ENCODE results near the gene ADAMTS12.

ADAMTS12 gene

GRCh38 chr5:33753704-33754103 is 138.1 kb downstream of the ADAMTS12 start:
- no peak for DNase-seq

GRCh38 chr5:33748754-33749153 is 143.0 kb downstream of the ADAMTS12 start:
- DNase-seq = no peak

GRCh38 chr5:33745101-33745770 is 146.6 kb downstream of the ADAMTS12 start:
- DNase-seq = no peak

- DNase-seq = no peak
Measured at GRCh38 chr5:33743099-33743498, 148.7 kb downstream of the ADAMTS12 start.

- no peak for DNase-seq
Measured at GRCh38 chr5:33742181-33742580, 149.6 kb downstream of the ADAMTS12 start.

- DNase-seq = no peak
Measured at GRCh38 chr5:33738967-33739366, 152.8 kb downstream of the ADAMTS12 start.

- DNase-seq = no peak
Measured at GRCh38 chr5:33738097-33738496, 153.7 kb downstream of the ADAMTS12 start.

- no peak for DNase-seq
Measured at GRCh38 chr5:33737697-33738096, 154.1 kb downstream of the ADAMTS12 start.

GRCh38 chr5:33737284-33737683 is 154.5 kb downstream of the ADAMTS12 start:
- DNase-seq = no peak

- DNase-seq = no peak
Measured at GRCh38 chr5:33736510-33736909, 155.3 kb downstream of the ADAMTS12 start.

- no peak for DNase-seq
Measured at GRCh38 chr5:33735072-33735471, 156.7 kb downstream of the ADAMTS12 start.

- DNase-seq = no peak
Measured at GRCh38 chr5:33734537-33734936, 157.3 kb downstream of the ADAMTS12 start.

GRCh38 chr5:33733225-33733624 is 158.6 kb downstream of the ADAMTS12 start:
- DNase-seq = no peak

GRCh38 chr5:33726422-33727165 is 165.2 kb downstream of the ADAMTS12 start:
- DNase-seq = no peak

GRCh38 chr5:33725806-33726205 is 166.0 kb downstream of the ADAMTS12 start:
- DNase-seq = no peak

- no peak for DNase-seq
Measured at GRCh38 chr5:33721491-33722200, 170.1 kb downstream of the ADAMTS12 start.

GRCh38 chr5:33720176-33720575 is 171.6 kb downstream of the ADAMTS12 start:
- no peak for DNase-seq

GRCh38 chr5:33719769-33720168 is 172.0 kb downstream of the ADAMTS12 start:
- DNase-seq = no peak

GRCh38 chr5:33715661-33716060 is 176.1 kb downstream of the ADAMTS12 start:
- no peak for DNase-seq

- no peak for DNase-seq
Measured at GRCh38 chr5:33713136-33713765, 178.5 kb downstream of the ADAMTS12 start.

- DNase-seq = no peak
Measured at GRCh38 chr5:33712664-33713063, 179.1 kb downstream of the ADAMTS12 start.

- no peak for DNase-seq
Measured at GRCh38 chr5:33711094-33711679, 180.6 kb downstream of the ADAMTS12 start.

- no peak for DNase-seq
Measured at GRCh38 chr5:33702867-33703266, 188.9 kb downstream of the ADAMTS12 start.

All from activated gamma-delta T cell treated with Interleukin-2 at 50 U/mL for 16 hours (primary cell).